Urinary bladder (tissue), 4 donors: ENCODE data around the gene TNN. TPM values are rescaled to one million over a fixed set of nuclear protein-coding genes. Genes with fewer than 3 reads are reported as not detected.
"Not testable (repeated sequence)": the region's sequence is repeated elsewhere in the genome, so short reads cannot be mapped to it uniquely, and the experiment has no call there.

Experiments
- DNase-seq: peaks from one replicate; pipeline ENCODE4 v3.0.0-alpha.2; 2015; ENCODE audit errors: extremely low spot score
- H3K27ac ChIP-seq: one replicate; pipeline ENCODE4 v1.5.1; 2013; ENCODE audit warnings: low read depth, mild to moderate bottlenecking, moderate library complexity
- H3K36me3 ChIP-seq: one replicate; pipeline ENCODE4 v1.6.1; 2013; ENCODE audit warnings: mild to moderate bottlenecking, moderate library complexity; ENCODE audit not compliant: insufficient read depth
- H3K4me1 ChIP-seq: one replicate; pipeline ENCODE4 v1.6.1; 2013; ENCODE audit warnings: mild to moderate bottlenecking, moderate library complexity; ENCODE audit not compliant: insufficient read depth
- H3K4me3 ChIP-seq: one replicate; pipeline ENCODE4 v1.5.1; 2013; ENCODE audit warnings: low read depth, low read length
- WGBS: extraction: QIAGEN DNeasy Blood & Tissue Kit; methylation state at CpG from one replicate; pipeline ENCODE4 v1.1.7; 2013; 5-methylcytosine and 5-hydroxymethylcytosine counted together
- polyA plus RNA-seq: library from polyadenylated mRNA; stranded (reverse); fragments of 200-250 nt; gene quantifications from one replicate; pipeline ENCODE4 v1.2.3, GENCODE V29; 2013
- total RNA-seq: library from RNA; depleted of rRNA; stranded (reverse); fragments of >200 nt; gene quantifications from one replicate; pipeline ENCODE4 v1.2.3, GENCODE V29; 2014
- donor health status: healthy with polysubstance abuse.
- donor health status: healthy.

Gene TNN
- total RNA-seq: 2.2 TPM
- 0.03 TPM for polyA plus RNA-seq

DNA sequence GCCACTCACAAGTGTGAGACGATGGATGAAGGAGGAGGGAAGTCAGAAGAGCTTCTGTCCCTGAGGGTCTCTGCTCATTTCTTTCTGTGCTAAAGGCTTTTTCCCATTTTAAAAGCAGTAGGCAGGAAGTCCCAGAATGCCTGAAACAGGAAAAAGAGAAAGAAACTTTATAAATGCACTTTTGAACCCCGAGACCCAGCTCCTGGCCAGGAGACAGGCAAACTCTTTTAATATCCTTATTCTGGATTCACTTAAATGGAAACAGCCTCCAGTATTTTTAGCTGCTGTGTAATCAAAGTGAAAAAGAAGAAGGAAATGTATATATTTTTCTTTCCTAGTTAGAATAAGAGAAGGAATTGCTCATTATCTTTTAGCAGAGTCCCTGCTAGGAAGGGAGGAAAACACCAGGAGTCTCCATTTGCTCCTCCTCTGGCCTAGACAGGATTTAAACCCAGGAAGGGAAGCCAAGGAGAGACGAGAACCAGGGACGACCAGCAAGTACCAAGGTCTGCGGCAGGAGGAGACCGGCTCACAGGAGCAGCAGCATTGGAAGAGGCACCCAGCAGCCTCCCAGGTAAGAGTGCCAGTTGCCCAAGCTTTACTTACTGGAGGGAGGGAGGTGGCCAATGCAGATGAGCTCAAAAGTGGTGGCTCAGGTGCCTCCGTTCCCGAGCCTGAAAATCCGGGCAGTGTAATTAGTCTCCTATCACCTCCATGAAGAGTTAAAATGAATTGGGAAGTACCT, at the start of gene TNN:
TNN (plus strand) TSS at position 472 of the 745 bp plus-strand sequence. CDS start 9,586 bp downstream, outside the sequence.
- H3K36me3 ChIP-seq: no peaks in the 10 kb centered on the region
- DNase-seq: no peak
- no peaks in the 10 kb centered on the region for H3K4me1 ChIP-seq
- no peak within 1 kb of the TSS for H3K27ac ChIP-seq
- WGBS: 60% methylated on average over 9 of the region's 9 CpGs
- H3K4me3 ChIP-seq: no peak within 1 kb of the TSS

DNA sequence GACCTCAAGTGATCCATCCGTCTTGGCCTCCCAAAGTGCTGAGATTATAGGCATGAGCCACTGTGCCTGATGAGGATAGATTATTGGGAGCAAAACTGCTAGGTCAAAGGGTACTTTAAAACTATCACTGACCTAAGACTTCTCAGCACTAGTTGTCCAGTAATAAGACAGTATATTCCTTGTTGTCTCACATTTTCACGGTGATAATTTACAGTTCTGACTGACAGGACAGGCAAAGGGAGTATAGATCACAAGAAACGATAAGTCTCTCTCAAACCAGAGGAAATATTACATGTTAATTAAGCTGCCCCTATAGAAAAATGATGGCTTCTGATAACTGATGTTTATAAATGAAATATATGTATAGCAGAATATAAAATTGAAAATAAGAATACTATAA, 48.1 kb upstream of the TNN start:
- Histone ChIP-seq H3K4me1 (no peaks in the 10 kb centered on the region), H3K36me3 (peaks cover 2% of the 10 kb centered on the region), H3K27ac (no peak overlapping the region), H3K4me3 (no peak overlapping the region)
- 90% methylated on average over 3 of the region's 3 CpGs for WGBS
- no peak for DNase-seq

DNA sequence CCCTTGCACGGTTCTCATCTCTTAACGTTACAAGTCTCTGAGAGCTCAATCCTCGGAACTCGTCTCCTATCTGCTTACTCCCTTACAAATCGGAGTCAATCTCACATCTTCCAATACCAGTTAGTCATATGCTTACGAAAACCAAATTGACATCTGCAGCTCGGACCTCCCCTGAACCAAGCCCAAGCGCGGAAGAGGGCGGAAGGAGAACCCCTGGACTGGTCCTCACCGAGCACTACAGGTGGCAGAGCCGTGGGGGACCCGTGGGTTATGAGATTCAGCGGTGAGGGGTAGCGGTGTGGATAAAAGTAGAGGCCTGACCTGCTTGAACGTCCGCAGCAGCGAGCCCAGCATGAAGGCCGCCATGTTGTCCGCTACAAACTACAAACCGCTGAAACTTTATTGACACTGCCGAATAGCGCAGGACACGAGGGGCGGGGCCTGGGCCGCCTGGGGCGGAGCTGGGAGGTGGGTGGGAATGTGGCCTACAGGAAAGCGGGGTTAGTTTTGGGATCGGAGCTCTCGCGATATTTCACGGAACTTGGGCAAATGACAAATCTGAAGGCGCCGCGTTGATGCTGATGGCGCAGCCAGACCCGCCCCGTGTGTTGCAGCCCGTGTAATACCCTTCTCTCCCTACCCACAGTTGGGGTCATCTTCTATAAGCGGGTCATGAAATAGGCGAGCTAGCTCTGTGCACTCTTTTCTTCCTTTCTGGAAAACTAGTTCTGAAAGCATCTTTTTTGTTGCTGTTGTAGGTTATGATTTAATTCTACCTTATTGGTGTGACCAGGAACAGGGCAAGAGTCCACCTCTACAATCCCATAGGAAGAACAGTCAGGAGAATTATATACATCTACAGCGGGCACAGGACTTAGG, 44.4 kb upstream of the TNN start, which contains the start of gene MRPS14:
MRPS14 (minus strand) TSS at position 383 of the 879 bp plus-strand sequence; CDS start at position 366, 17 bp downstream.
- peak; percentile 94 for DNase-seq
- 3% methylated on average over 42 of the region's 42 CpGs for WGBS
- H3K4me1 ChIP-seq: no peaks in the 10 kb centered on the region

GRCh38 chr1:175023922-175024242, 43.8 kb upstream of the TNN start:
- not testable (repeated sequence) for H3K36me3 ChIP-seq, H3K4me1 ChIP-seq, DNase-seq
- Histone ChIP-seq H3K4me3 (peak overlapping the region; percentile 77), H3K27ac (peak overlapping the region; percentile 57)
- WGBS: 87% methylated on average over 2 of the region's 2 CpGs

More for the DNA sequence above, 44.4 kb upstream of the TNN start, which contains the start of gene MRPS14:
- Histone ChIP-seq H3K36me3 (no peaks in the 10 kb centered on the region), H3K4me3 (peak within 1 kb of the TSS; percentile 77), H3K27ac (peak within 1 kb of the TSS; percentile 68)

- WGBS: 93% methylated on average over 2 of the region's 2 CpGs
- no peaks in the 10 kb centered on the region for H3K36me3 ChIP-seq
Measured at GRCh38 chr1:175024773-175025172, 42.9 kb upstream of the TNN start.

DNA sequence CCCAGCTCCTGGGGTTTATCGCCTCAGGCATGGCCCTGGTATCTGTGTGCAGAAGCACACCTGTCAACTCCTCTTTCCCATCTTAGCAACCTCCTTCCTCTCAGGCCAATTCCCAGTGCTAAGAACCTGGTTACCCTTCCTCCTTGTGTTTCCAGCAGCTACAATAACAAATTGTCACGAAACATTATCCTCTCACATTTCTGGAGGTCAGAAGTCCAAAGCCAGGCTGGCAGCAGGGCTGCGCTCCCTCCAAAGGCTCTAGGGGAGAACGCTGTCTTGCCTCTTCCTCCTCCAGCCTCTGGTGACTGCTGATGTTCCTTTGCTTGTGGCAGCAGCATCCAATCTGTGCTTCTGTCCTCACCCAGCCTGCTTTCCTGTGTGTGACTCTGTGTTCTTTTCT, 33.7 kb upstream of the TNN start:
- DNase-seq: no peak
- no peaks in the 10 kb centered on the region for H3K36me3 ChIP-seq
- no peak overlapping the region for H3K4me3 ChIP-seq
- H3K27ac ChIP-seq: no peak overlapping the region
- 79% methylated on average over 4 of the region's 4 CpGs for whole genome bisulfite sequencing
- no peaks in the 10 kb centered on the region for H3K4me1 ChIP-seq

More at GRCh38 chr1:175024773-175025172, 42.9 kb upstream of the TNN start:
- Histone ChIP-seq H3K4me3 (no peak overlapping the region), H3K27ac (no peak overlapping the region), H3K4me1 (no peaks in the 10 kb centered on the region)
- no peak for DNase-seq

DNA sequence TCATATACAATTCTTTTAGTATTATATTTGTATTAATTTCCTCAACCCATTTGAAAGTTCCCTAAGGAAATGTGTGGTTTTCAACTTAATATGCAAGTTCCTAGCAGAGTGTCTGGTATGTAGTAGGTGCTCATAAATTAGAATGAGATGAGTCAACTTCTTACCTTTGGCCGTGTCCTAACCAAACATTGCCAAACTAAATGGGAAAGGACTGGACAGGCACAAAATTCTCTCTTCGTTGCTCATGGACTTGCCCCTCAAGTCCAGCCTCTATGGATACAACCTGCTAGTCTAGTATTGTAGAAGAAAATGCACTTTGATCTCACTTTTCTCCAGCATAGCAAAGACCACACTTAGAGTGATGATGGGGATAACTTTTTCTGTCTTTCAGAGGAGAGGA, 32.9 kb upstream of the TNN start:
- H3K27ac ChIP-seq: no peak overlapping the region
- WGBS: 74% methylated on average over 2 of the region's 2 CpGs

DNA sequence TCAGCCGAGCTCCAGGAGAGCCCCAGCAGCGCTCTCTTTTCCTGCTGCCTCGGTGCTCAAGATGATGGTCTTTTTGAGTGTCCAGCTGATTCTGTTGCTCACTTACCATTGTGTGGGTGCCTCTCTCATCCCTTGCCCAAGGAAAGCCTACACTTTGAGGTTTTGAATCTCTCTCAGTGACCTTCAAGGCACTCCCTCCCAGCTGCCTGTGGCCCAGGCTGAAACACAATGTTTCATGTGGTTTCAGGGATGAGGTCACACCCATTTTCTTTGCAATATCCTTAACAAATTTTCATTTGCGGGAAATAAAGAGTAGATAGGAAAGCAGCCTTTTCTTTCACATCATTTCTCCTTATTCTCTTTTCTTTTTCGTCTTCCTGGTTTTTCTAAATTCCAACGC, 31.8 kb upstream of the TNN start:
- WGBS: 89% methylated on average over 6 of the region's 6 CpGs
- Histone ChIP-seq H3K4me1 (no peaks in the 10 kb centered on the region), H3K27ac (no peak overlapping the region), H3K36me3 (no peaks in the 10 kb centered on the region), H3K4me3 (no peak overlapping the region)
- no peak for DNase-seq

More for the DNA sequence above, 32.9 kb upstream of the TNN start:
- H3K4me3 ChIP-seq: no peak overlapping the region
- no peak for DNase-seq
- no peaks in the 10 kb centered on the region for H3K4me1 ChIP-seq
- H3K36me3 ChIP-seq: no peaks in the 10 kb centered on the region

- no peak for DNase-seq
- 49% methylated on average over 3 of the region's 3 CpGs for WGBS
- no peaks in the 10 kb centered on the region for H3K4me1 ChIP-seq
- H3K36me3 ChIP-seq: no peaks in the 10 kb centered on the region
- no peak overlapping the region for H3K4me3 ChIP-seq
- no peak overlapping the region for H3K27ac ChIP-seq
Measured at GRCh38 chr1:175036476-175036875, 31.2 kb upstream of the TNN start.

DNA sequence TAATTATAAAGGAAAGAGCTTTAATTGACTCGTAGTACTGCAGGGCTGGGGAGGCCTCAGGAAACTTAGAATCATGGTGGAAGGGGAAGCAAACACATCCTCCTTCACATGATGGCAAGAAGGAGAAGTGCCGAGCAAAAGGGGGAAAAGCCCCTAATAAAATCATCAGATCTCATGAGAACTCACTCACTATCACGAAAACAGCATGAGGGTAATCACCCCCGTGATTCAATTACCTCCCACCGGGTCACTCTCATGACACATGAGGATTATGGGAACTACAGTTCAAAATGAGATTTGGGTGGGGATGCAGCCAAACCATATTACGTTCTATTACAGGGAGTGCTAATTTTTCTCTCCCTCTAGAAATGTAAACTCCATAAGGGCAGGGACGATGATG, 30.2 kb upstream of the TNN start:
- Histone ChIP-seq H3K27ac (no peak overlapping the region), H3K4me1 (no peaks in the 10 kb centered on the region), H3K4me3 (no peak overlapping the region), H3K36me3 (no peaks in the 10 kb centered on the region)
- WGBS: 53% methylated on average over 7 of the region's 7 CpGs
- no peak for DNase-seq

DNA sequence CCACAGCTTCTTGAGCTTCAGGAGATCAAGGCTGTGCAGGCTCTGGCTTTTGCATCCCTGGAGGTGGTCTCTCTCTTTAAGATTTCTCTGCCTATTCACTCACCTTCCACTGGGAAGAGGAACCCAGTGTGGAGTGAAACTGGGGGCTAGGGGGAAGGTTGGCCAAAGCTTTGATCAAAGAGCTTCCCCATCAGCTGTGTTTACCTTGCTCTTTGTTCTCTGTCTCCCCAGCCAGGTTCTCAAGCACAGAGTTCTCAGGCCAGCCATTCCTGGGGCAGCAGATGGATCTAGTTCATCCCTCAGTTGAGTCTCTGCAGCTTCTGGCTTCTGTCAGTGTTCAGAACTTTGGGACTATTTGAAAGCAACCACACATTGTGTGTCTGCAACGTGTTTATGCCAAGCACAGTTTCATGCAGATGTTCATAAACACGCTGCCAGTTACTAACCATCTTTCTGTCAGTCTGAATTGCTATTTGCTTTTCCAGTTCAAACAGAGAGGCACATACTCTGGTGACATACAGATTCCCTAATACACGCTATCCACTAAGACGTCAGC, 27.2 kb upstream of the TNN start:
- DNase-seq: no peak

GRCh38 chr1:175042650-175043049, 25.0 kb upstream of the TNN start:
- 81% methylated on average over 3 of the region's 3 CpGs for WGBS
- no peak for DNase-seq
- Histone ChIP-seq H3K27ac (no peak overlapping the region), H3K36me3 (no peaks in the 10 kb centered on the region), H3K4me1 (no peaks in the 10 kb centered on the region), H3K4me3 (no peak overlapping the region)

More for the DNA sequence above, 27.2 kb upstream of the TNN start:
- H3K27ac ChIP-seq: no peak overlapping the region
- no peak overlapping the region for H3K4me3 ChIP-seq
- H3K36me3 ChIP-seq: no peaks in the 10 kb centered on the region
- 57% methylated on average over 4 of the region's 4 CpGs for WGBS
- H3K4me1 ChIP-seq: no peaks in the 10 kb centered on the region

- no peak overlapping the region for H3K4me3 ChIP-seq
- no peaks in the 10 kb centered on the region for H3K4me1 ChIP-seq
- DNase-seq: no peak
- 53% methylated on average over 19 of the region's 19 CpGs for WGBS
- H3K36me3 ChIP-seq: no peaks in the 10 kb centered on the region
- H3K27ac ChIP-seq: no peak overlapping the region
Measured at GRCh38 chr1:175043824-175044223, 23.8 kb upstream of the TNN start.
